GM12878 (cell line): Measurements from ENCODE around the gene FAAP100.

Source experiments
- CREB1 ChIP-seq: IDR thresholded peaks from 2 replicates; pipeline ENCODE4 v1.6.1; 2012; ENCODE audit warnings: low read depth, mild to moderate bottlenecking, inconsistent platforms
- ESRRA ChIP-seq: IDR thresholded peaks from 2 replicates; pipeline ENCODE4 v1.6.1; 2012; ENCODE audit warnings: mild to moderate bottlenecking, low read length, improper control_type of control experiment
- FOXK2 ChIP-seq: fragments of 450-650 bp; IDR thresholded peaks from 2 replicates; pipeline ENCODE4 v1.6.1; 2017; ENCODE audit warnings: mild to moderate bottlenecking, moderate library complexity
- MLLT1 ChIP-seq: fragments of 450-650 bp; IDR thresholded peaks from 2 replicates; pipeline ENCODE4 v1.6.1; 2016; ENCODE audit warnings: mild to moderate bottlenecking
- NR2C1 ChIP-seq: fragments of 450-650 bp; IDR thresholded peaks from 2 replicates; pipeline ENCODE4 v1.6.1; 2017; ENCODE audit warnings: antibody characterized with exemption, mild to moderate bottlenecking, moderate library complexity
- POLR2A ChIP-seq: IDR thresholded peaks from 2 replicates; pipeline ENCODE4 v1.6.1; 2011; ENCODE audit warnings: low read depth, mild to moderate bottlenecking, low read length
- RAD21 ChIP-seq: IDR thresholded peaks from 2 replicates; pipeline ENCODE4 v1.6.1; 2011; ENCODE audit warnings: mild to moderate bottlenecking, low read depth, low read length, moderate library complexity; ENCODE audit not compliant: insufficient read depth
- ZBTB4 ChIP-seq: fragments of 450-650 bp; formaldehyde crosslinking; IDR thresholded peaks from 2 replicates; pipeline ENCODE4 v1.4.0; 2022; ENCODE audit warnings: mild to moderate bottlenecking, moderate library complexity
- ZSCAN29 ChIP-seq: fragments of 450-650 bp; IDR thresholded peaks from 2 replicates; pipeline ENCODE4 v1.6.1; 2017; ENCODE audit warnings: mild to moderate bottlenecking, moderate library complexity
- TF ChIP-seq, protein P1 (sequence below): fragments of 450-650 bp; conservative IDR thresholded peaks from 2 replicates; pipeline ENCODE4 v1.6.1; 2017; ENCODE audit warnings: mild to moderate bottlenecking, moderate library complexity
- TF ChIP-seq, protein P2 (sequence below): IDR thresholded peaks from 2 replicates; pipeline ENCODE4 v1.6.1; 2012; ENCODE audit warnings: low read depth, low read length, improper control_type of control experiment
- TF ChIP-seq, protein P3 (sequence below), 3 experiments: IDR thresholded peaks in 2 of 3; conservative IDR thresholded peaks in 1 of 3; 2 replicates each; pipeline ENCODE4 v1.5.1; 2011; ENCODE audit warnings: low read depth in 3 of 3, low read length in 3 of 3, mild to moderate bottlenecking in 3 of 3, control low read depth in 2 of 3, moderate library complexity in 2 of 3, inconsistent platforms in 1 of 3, mixed read lengths in 1 of 3; ENCODE audit not compliant: control insufficient read depth in 2 of 3, insufficient read depth in 1 of 3; ENCODE audit errors: extremely low read depth in 1 of 3
- TF ChIP-seq, protein P4 (sequence below): fragments of 450-650 bp; formaldehyde crosslinking; IDR thresholded peaks from 2 replicates; pipeline ENCODE4 v1.5.0; 2022; ENCODE audit warnings: mild to moderate bottlenecking, missing genetic modification characterization
- TF ChIP-seq, protein P5 (sequence below): fragments of 450-650 bp; IDR thresholded peaks from 2 replicates; pipeline ENCODE4 v1.6.1; 2017; ENCODE audit warnings: mild to moderate bottlenecking, moderate library complexity

GRCh38 chr17:81535480-81536298 lies 16.5 kb downstream of the FAAP100 start:
- TF ChIP-seq, protein P1, sequence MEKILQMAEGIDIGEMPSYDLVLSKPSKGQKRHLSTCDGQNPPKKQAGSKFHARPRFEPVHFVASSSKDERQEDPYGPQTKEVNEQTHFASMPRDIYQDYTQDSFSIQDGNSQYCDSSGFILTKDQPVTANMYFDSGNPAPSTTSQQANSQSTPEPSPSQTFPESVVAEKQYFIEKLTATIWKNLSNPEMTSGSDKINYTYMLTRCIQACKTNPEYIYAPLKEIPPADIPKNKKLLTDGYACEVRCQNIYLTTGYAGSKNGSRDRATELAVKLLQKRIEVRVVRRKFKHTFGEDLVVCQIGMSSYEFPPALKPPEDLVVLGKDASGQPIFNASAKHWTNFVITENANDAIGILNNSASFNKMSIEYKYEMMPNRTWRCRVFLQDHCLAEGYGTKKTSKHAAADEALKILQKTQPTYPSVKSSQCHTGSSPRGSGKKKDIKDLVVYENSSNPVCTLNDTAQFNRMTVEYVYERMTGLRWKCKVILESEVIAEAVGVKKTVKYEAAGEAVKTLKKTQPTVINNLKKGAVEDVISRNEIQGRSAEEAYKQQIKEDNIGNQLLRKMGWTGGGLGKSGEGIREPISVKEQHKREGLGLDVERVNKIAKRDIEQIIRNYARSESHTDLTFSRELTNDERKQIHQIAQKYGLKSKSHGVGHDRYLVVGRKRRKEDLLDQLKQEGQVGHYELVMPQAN: no peak
- TF ChIP-seq, protein P2, sequence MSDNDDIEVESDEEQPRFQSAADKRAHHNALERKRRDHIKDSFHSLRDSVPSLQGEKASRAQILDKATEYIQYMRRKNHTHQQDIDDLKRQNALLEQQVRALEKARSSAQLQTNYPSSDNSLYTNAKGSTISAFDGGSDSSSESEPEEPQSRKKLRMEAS: no peak
- TF ChIP-seq, protein P3, sequence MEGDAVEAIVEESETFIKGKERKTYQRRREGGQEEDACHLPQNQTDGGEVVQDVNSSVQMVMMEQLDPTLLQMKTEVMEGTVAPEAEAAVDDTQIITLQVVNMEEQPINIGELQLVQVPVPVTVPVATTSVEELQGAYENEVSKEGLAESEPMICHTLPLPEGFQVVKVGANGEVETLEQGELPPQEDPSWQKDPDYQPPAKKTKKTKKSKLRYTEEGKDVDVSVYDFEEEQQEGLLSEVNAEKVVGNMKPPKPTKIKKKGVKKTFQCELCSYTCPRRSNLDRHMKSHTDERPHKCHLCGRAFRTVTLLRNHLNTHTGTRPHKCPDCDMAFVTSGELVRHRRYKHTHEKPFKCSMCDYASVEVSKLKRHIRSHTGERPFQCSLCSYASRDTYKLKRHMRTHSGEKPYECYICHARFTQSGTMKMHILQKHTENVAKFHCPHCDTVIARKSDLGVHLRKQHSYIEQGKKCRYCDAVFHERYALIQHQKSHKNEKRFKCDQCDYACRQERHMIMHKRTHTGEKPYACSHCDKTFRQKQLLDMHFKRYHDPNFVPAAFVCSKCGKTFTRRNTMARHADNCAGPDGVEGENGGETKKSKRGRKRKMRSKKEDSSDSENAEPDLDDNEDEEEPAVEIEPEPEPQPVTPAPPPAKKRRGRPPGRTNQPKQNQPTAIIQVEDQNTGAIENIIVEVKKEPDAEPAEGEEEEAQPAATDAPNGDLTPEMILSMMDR (IDR thresholded peaks at IDR 0.05 in 2 of 3, conservative IDR thresholded peaks at IDR 0.05 in 1 of 3; ENCODE audit: control insufficient read depth in 2 of 3, extremely low read depth in 1 of 3, insufficient read depth in 1 of 3, low read depth in 3 of 3, low read length in 3 of 3): no peak
- no peak for TF ChIP-seq FOXK2
- TF ChIP-seq ZBTB4: no peak
- no peak for TF ChIP-seq RAD21
- TF ChIP-seq NR2C1: no peak
- no peak for TF ChIP-seq MLLT1
- TF ChIP-seq, protein P4, sequence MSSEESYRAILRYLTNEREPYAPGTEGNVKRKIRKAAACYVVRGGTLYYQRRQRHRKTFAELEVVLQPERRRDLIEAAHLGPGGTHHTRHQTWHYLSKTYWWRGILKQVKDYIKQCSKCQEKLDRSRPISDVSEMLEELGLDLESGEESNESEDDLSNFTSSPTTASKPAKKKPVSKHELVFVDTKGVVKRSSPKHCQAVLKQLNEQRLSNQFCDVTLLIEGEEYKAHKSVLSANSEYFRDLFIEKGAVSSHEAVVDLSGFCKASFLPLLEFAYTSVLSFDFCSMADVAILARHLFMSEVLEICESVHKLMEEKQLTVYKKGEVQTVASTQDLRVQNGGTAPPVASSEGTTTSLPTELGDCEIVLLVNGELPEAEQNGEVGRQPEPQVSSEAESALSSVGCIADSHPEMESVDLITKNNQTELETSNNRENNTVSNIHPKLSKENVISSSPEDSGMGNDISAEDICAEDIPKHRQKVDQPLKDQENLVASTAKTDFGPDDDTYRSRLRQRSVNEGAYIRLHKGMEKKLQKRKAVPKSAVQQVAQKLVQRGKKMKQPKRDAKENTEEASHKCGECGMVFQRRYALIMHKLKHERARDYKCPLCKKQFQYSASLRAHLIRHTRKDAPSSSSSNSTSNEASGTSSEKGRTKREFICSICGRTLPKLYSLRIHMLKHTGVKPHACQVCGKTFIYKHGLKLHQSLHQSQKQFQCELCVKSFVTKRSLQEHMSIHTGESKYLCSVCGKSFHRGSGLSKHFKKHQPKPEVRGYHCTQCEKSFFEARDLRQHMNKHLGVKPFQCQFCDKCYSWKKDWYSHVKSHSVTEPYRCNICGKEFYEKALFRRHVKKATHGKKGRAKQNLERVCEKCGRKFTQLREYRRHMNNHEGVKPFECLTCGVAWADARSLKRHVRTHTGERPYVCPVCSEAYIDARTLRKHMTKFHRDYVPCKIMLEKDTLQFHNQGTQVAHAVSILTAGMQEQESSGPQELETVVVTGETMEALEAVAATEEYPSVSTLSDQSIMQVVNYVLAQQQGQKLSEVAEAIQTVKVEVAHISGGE: no peak
- TF ChIP-seq CREB1: no peak
- TF ChIP-seq ESRRA: no peak
- TF ChIP-seq POLR2A: peak; percentile 0
- TF ChIP-seq, protein P5, sequence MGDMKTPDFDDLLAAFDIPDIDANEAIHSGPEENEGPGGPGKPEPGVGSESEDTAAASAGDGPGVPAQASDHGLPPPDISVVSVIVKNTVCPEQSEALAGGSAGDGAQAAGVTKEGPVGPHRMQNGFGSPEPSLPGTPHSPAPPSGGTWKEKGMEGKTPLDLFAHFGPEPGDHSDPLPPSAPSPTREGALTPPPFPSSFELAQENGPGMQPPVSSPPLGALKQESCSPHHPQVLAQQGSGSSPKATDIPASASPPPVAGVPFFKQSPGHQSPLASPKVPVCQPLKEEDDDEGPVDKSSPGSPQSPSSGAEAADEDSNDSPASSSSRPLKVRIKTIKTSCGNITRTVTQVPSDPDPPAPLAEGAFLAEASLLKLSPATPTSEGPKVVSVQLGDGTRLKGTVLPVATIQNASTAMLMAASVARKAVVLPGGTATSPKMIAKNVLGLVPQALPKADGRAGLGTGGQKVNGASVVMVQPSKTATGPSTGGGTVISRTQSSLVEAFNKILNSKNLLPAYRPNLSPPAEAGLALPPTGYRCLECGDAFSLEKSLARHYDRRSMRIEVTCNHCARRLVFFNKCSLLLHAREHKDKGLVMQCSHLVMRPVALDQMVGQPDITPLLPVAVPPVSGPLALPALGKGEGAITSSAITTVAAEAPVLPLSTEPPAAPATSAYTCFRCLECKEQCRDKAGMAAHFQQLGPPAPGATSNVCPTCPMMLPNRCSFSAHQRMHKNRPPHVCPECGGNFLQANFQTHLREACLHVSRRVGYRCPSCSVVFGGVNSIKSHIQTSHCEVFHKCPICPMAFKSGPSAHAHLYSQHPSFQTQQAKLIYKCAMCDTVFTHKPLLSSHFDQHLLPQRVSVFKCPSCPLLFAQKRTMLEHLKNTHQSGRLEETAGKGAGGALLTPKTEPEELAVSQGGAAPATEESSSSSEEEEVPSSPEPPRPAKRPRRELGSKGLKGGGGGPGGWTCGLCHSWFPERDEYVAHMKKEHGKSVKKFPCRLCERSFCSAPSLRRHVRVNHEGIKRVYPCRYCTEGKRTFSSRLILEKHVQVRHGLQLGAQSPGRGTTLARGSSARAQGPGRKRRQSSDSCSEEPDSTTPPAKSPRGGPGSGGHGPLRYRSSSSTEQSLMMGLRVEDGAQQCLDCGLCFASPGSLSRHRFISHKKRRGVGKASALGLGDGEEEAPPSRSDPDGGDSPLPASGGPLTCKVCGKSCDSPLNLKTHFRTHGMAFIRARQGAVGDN: no peak
- TF ChIP-seq ZSCAN29: no peak
